Measurements from ENCODE around the gene DBET. TPM values are rescaled to one million over a fixed set of nuclear protein-coding genes. Genes with fewer than 3 reads are reported as not detected.
"Not testable (repeated sequence)": the region's sequence is repeated elsewhere in the genome, so short reads cannot be mapped to it uniquely, and the experiment has no call there.

DBET gene
- total and polyA plus RNA-seq, 5 donors from 2014 or later, result not detected

DNA sequence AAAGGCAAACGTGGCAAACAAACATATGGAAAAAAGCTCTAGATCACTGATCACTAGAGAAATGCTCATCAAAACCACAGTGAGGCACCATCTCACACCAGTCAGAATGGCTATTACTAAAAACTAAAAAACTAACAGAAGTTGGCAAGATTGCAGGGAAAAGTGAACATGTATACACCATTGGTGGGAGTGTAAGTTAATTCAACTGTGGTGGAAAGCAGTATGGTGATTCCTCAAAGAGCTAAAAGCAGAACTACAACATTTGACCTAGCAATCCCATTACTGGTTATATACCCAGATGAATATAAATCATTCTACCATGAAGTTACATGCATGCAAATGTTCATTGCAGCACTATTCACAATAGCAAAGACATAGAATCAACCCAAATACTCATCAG is 29.7 kb downstream of the DBET start:
- not testable (repeated sequence) for DNase-seq; H3K27me3 ChIP-seq (ENCODE audit: control insufficient read depth, insufficient read depth, low read length); H3K4me1 Mint-ChIP-seq; H3K4me1 ChIP-seq (ENCODE audit: control insufficient read depth, insufficient read depth, low read length, poor library complexity, severe bottlenecking); H3K9me3 ChIP-seq (ENCODE audit: control insufficient read depth in 2 of 2, low read length in 2 of 2); H3K36me3 ChIP-seq (ENCODE audit: control insufficient read depth, insufficient read depth, low read length); H3K4me3 Mint-ChIP-seq; H3K27ac ChIP-seq (ENCODE audit: insufficient read depth, low read length, poor library complexity, severe bottlenecking); H3K27ac Mint-ChIP-seq; H3K4me3 ChIP-seq (ENCODE audit: low read depth, low read length); ATAC-seq (ENCODE audit: low read depth in 2 of 2); H3K36me3 Mint-ChIP-seq; H3K9me3 Mint-ChIP-seq; H3K27me3 Mint-ChIP-seq

DNA sequence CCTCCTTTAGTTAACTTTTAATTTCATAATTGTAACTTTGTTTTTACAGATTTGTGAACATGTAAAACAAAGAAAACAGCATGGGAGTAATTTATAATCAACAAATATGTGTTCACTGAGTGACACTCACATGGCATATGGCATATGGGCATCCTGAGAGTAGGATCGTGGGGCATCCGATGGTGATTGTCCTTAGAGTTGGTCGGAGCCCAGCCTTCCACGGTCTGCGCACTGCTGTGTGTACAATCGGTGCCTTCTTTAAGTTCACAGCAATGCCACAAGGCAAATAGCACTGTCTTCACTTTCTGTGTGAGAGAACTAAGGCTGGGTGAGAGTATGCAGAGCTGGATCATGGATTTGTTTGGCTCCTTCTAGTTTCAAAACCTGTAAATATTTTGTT is 31.0 kb downstream of the DBET start:
- not testable (repeated sequence) for H3K9me3 Mint-ChIP-seq; H3K4me1 Mint-ChIP-seq; H3K9me3 ChIP-seq (ENCODE audit: control insufficient read depth in 2 of 2, low read length in 2 of 2); H3K27ac ChIP-seq (ENCODE audit: insufficient read depth, low read length, poor library complexity, severe bottlenecking); H3K36me3 Mint-ChIP-seq; H3K4me3 Mint-ChIP-seq; H3K4me3 ChIP-seq (ENCODE audit: low read depth, low read length); H3K4me1 ChIP-seq (ENCODE audit: control insufficient read depth, insufficient read depth, low read length, poor library complexity, severe bottlenecking); H3K27ac Mint-ChIP-seq; H3K27me3 ChIP-seq (ENCODE audit: control insufficient read depth, insufficient read depth, low read length); DNase-seq; ATAC-seq (ENCODE audit: low read depth in 2 of 2); H3K27me3 Mint-ChIP-seq; H3K36me3 ChIP-seq (ENCODE audit: control insufficient read depth, insufficient read depth, low read length)

DNA sequence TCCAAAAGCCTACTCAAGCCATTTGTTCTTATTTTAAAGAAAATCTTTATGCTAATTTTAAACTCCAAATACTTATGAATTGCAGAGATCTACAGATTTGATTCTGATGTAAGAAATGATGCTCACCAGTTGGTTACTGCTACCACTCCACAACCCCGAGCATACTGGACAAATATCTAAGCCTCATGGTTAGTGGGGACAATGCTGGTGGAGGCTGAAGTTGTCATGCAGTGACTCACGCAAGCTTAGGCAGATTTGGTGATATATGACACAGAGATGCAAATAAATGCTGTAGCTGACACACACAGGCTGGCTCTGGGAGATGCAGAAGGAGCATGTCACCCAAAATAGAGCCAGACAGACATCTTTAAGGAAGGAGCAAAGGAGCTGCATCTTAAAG is 35.3 kb downstream of the DBET start:
- not testable (repeated sequence) for H3K9me3 ChIP-seq (ENCODE audit: control insufficient read depth in 2 of 2, low read length in 2 of 2); DNase-seq; H3K27me3 ChIP-seq (ENCODE audit: control insufficient read depth, insufficient read depth, low read length); H3K4me3 ChIP-seq (ENCODE audit: low read depth, low read length); H3K4me1 Mint-ChIP-seq; H3K27me3 Mint-ChIP-seq; H3K4me3 Mint-ChIP-seq; H3K36me3 ChIP-seq (ENCODE audit: control insufficient read depth, insufficient read depth, low read length); ATAC-seq (ENCODE audit: low read depth in 2 of 2); H3K27ac ChIP-seq (ENCODE audit: insufficient read depth, low read length, poor library complexity, severe bottlenecking); H3K9me3 Mint-ChIP-seq; H3K4me1 ChIP-seq (ENCODE audit: control insufficient read depth, insufficient read depth, low read length, poor library complexity, severe bottlenecking); H3K27ac Mint-ChIP-seq; H3K36me3 Mint-ChIP-seq

DNA sequence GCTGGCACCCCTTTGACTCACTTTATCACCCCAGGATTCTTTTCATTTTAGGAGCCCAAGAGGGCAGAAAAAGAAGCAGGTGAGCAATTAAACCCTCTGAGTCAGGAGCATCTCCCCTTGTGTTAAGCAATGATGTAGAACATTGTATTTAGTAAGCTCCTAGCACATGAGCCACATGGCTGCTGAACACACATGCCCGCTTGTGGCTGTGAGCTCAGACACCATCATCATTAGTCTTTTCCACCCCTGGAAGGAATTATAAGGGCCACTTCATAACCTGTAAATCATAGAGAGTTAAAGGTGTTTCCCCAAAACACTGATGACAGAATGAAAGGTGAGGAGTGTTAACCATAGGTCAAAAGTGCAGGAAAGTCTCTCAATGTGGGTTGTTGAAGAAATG is 37.2 kb downstream of the DBET start:
- H3K36me3 Mint-ChIP-seq; H3K9me3 ChIP-seq (ENCODE audit: control insufficient read depth in 2 of 2, low read length in 2 of 2); H3K27ac ChIP-seq (ENCODE audit: insufficient read depth, low read length, poor library complexity, severe bottlenecking); H3K27me3 Mint-ChIP-seq; H3K4me1 ChIP-seq (ENCODE audit: control insufficient read depth, insufficient read depth, low read length, poor library complexity, severe bottlenecking); H3K27me3 ChIP-seq (ENCODE audit: control insufficient read depth, insufficient read depth, low read length); ATAC-seq (ENCODE audit: low read depth in 2 of 2); H3K27ac Mint-ChIP-seq; H3K4me1 Mint-ChIP-seq; H3K9me3 Mint-ChIP-seq; DNase-seq; H3K4me3 Mint-ChIP-seq; H3K4me3 ChIP-seq (ENCODE audit: low read depth, low read length); H3K36me3 ChIP-seq (ENCODE audit: control insufficient read depth, insufficient read depth, low read length): not testable (repeated sequence)

DNA sequence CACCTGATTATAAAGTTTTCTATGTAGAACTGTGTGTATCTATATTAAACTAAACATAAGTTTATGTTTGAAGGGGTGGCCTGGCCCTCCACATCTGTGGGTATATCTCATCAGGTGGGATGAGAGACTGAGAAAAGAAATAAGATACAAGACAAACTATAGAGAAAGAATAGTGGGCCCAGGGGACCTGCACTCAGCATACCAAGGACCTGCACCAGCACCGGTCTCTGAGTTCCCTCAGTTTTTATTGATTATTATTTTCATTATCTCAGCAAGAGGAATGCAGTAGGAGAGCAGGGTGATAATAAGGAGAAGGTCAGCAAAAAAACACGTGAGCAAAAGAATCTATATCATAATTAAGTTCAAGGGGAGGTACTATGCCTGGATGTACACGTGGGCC is 41.9 kb downstream of the DBET start:
- not testable (repeated sequence) for H3K36me3 Mint-ChIP-seq, H3K9me3 Mint-ChIP-seq, H3K27me3 Mint-ChIP-seq

DNA sequence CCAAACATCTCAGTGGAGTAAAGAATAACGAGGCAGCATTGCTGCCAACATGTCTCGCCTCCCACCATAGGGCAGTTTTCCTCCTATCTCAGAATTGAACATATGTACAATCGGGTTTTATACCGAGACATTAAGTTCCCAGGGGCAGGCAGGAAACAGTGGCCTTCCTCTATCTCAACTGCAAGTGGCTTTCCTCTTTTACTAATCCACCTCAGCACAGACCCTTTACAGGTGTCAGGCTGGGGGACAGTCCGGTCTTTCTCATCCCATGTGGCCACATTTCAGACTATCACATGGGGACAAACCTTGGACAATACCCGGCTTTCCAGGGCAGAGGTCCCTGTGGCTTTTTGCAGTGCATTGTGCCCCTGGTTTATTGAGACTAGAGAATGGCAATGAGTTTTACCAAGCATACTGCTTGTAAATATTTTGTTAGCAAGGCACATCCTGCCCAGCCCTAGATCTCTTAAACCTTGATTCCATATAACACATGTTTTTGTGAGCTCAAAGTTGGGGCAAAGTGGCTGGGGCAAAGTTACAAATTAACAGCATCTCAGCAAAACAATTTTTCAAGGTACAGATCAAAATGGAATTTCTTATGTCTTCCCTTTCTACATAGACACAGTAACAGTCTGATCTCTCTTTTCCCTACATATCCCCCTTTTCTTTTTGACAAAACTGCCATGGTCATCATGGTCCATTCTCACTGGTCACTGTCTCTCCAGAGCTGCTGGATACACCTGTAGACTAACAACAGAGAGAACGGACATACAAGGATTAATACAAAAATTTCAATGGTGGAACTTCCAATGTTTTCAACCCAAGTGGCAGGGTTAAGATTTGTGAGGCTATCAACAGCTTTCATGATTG is 42.5 kb downstream of the DBET start:
- H3K4me3 Mint-ChIP-seq; H3K27me3 Mint-ChIP-seq; H3K4me1 Mint-ChIP-seq; ATAC-seq (ENCODE audit: low read depth in 2 of 2); H3K9me3 ChIP-seq (ENCODE audit: control insufficient read depth in 2 of 2, low read length in 2 of 2); H3K4me3 ChIP-seq (ENCODE audit: low read depth, low read length); DNase-seq; H3K27me3 ChIP-seq (ENCODE audit: control insufficient read depth, insufficient read depth, low read length); H3K36me3 ChIP-seq (ENCODE audit: control insufficient read depth, insufficient read depth, low read length); H3K27ac Mint-ChIP-seq; H3K27ac ChIP-seq (ENCODE audit: insufficient read depth, low read length, poor library complexity, severe bottlenecking); H3K36me3 Mint-ChIP-seq; H3K4me1 ChIP-seq (ENCODE audit: control insufficient read depth, insufficient read depth, low read length, poor library complexity, severe bottlenecking); H3K9me3 Mint-ChIP-seq: not testable (repeated sequence)

More for the DNA sequence above, 41.9 kb downstream of the DBET start:
- not testable (repeated sequence) for H3K4me1 Mint-ChIP-seq; DNase-seq; ATAC-seq (ENCODE audit: low read depth in 2 of 2); H3K36me3 ChIP-seq (ENCODE audit: control insufficient read depth, insufficient read depth, low read length); H3K9me3 ChIP-seq (ENCODE audit: control insufficient read depth in 2 of 2, low read length in 2 of 2); H3K27ac Mint-ChIP-seq; H3K27ac ChIP-seq (ENCODE audit: insufficient read depth, low read length, poor library complexity, severe bottlenecking); H3K4me1 ChIP-seq (ENCODE audit: control insufficient read depth, insufficient read depth, low read length, poor library complexity, severe bottlenecking); H3K4me3 ChIP-seq (ENCODE audit: low read depth, low read length); H3K4me3 Mint-ChIP-seq; H3K27me3 ChIP-seq (ENCODE audit: control insufficient read depth, insufficient read depth, low read length)

DNA sequence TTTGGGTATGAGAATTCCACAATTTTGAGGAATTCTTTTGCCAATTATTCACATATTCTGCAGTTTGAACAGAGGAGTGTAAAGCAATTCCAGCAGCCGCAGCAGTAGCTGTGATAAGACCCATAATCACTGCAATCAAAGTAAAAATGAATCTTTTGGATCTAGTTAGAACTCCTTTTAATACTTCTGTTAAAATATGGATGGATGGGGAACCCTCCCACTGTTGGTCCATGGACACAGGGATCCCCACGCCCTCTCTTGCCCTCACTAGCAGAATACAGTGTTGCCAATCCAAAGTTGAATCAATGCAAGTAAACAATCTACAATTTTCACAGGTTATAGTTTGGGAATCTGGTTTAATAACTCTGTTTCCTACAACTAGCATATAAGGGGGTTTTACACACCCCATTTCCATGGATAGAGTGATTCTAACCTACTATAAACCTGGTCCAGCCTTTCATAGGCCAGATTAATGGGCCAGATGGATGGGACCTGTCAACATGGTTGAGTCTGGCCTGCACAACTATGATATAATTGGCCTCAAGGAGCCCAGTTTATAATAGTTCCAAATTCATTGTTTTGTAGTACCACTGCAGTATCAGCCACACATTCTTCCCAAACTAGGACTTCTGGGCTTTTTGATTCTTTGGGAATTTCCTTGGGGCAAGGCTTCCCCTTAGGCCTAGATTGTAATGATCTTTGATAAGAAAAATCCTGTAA is 43.6 kb downstream of the DBET start:
- not testable (repeated sequence) for H3K4me3 Mint-ChIP-seq; H3K9me3 Mint-ChIP-seq; H3K36me3 Mint-ChIP-seq; H3K9me3 ChIP-seq (ENCODE audit: control insufficient read depth in 2 of 2, low read length in 2 of 2); H3K27me3 ChIP-seq (ENCODE audit: control insufficient read depth, insufficient read depth, low read length); H3K27ac Mint-ChIP-seq; H3K27me3 Mint-ChIP-seq; H3K27ac ChIP-seq (ENCODE audit: insufficient read depth, low read length, poor library complexity, severe bottlenecking); H3K4me3 ChIP-seq (ENCODE audit: low read depth, low read length); H3K36me3 ChIP-seq (ENCODE audit: control insufficient read depth, insufficient read depth, low read length); H3K4me1 ChIP-seq (ENCODE audit: control insufficient read depth, insufficient read depth, low read length, poor library complexity, severe bottlenecking); ATAC-seq (ENCODE audit: low read depth in 2 of 2); H3K4me1 Mint-ChIP-seq; DNase-seq

DNA sequence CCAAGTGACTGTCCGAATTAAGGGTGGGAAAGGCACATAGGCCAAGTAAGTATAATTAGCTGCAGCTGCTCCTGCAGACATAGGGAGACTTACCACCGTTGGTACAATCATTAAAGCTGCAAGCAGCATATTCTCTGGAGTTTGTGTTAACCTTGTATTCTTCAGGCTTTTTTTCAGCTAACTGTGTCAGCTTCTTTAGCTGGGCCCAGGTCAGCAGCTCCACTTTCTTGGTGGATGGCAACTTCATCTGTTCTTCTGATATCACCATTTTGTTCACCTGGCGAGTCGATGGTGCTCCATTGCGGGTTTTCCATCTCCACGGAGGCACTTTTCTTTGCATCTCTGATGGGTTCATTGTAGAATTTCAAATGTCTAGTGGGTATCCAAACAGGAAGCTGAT is 44.5 kb downstream of the DBET start:
- not testable (repeated sequence) for H3K4me3 Mint-ChIP-seq; H3K27ac ChIP-seq (ENCODE audit: insufficient read depth, low read length, poor library complexity, severe bottlenecking); H3K9me3 Mint-ChIP-seq; H3K4me1 ChIP-seq (ENCODE audit: control insufficient read depth, insufficient read depth, low read length, poor library complexity, severe bottlenecking); H3K27me3 ChIP-seq (ENCODE audit: control insufficient read depth, insufficient read depth, low read length); H3K9me3 ChIP-seq (ENCODE audit: control insufficient read depth in 2 of 2, low read length in 2 of 2); H3K36me3 Mint-ChIP-seq; H3K27me3 Mint-ChIP-seq; H3K4me1 Mint-ChIP-seq; H3K4me3 ChIP-seq (ENCODE audit: low read depth, low read length); ATAC-seq (ENCODE audit: low read depth in 2 of 2); DNase-seq; H3K27ac Mint-ChIP-seq; H3K36me3 ChIP-seq (ENCODE audit: control insufficient read depth, insufficient read depth, low read length)

Data from CD4-positive, CD25-positive, alpha-beta regulatory T cell (primary cell).